Lower leg skin (tissue), 3 donors: ENCODE results near the gene AGPAT1.

Experiments
- CTCF ChIP-seq, 3 donors: fragments of 450-650 bp; IDR thresholded peaks; one replicate each; pipeline ENCODE4 v1.5.1; 2016; ENCODE audit warnings: antibody characterized with exemption in 3 of 3, mild to moderate bottlenecking in 3 of 3, moderate library complexity in 2 of 3
- POLR2A ChIP-seq, 2 donors: fragments of 450-650 bp; IDR thresholded peaks; one replicate each; pipeline ENCODE4 v1.6.1; 2016 to 2017; ENCODE audit warnings: antibody characterized with exemption in 2 of 2, mild to moderate bottlenecking in 1 of 2, moderate library complexity in 1 of 2

GRCh38 chr6:32126880-32127279 lies 49.0 kb downstream of the AGPAT1 start:
- TF ChIP-seq CTCF (IDR thresholded peaks at IDR 0.05) (no peak), POLR2A (IDR thresholded peaks at IDR 0.05) (no peak)
